NT2/D1 (cell line): ENCODE data around the gene UBAP2.

Experiments
- SUZ12 ChIP-seq: IDR thresholded peaks from 2 replicates; pipeline ENCODE4 v1.6.1; 2011; ENCODE audit not compliant: insufficient read length, insufficient read depth; ENCODE audit errors: extremely low read depth
- YY1 ChIP-seq: IDR thresholded peaks from 2 replicates; pipeline ENCODE4 v1.6.1; 2011; ENCODE audit not compliant: insufficient read length, insufficient read depth

- TF ChIP-seq YY1 (no peak), SUZ12 (no peak)
These were observed 105.3 kb downstream of the UBAP2 start for GRCh38 chr9:33943389-33943788.
